ENCODE results near the gene HS1BP3. TPM values are rescaled to one million over a fixed set of nuclear protein-coding genes. Genes with fewer than 3 reads are reported as not detected.

HS1BP3 gene
- total RNA-seq, 1 experiment from 2014 or later: 17.1 TPM

DNA sequence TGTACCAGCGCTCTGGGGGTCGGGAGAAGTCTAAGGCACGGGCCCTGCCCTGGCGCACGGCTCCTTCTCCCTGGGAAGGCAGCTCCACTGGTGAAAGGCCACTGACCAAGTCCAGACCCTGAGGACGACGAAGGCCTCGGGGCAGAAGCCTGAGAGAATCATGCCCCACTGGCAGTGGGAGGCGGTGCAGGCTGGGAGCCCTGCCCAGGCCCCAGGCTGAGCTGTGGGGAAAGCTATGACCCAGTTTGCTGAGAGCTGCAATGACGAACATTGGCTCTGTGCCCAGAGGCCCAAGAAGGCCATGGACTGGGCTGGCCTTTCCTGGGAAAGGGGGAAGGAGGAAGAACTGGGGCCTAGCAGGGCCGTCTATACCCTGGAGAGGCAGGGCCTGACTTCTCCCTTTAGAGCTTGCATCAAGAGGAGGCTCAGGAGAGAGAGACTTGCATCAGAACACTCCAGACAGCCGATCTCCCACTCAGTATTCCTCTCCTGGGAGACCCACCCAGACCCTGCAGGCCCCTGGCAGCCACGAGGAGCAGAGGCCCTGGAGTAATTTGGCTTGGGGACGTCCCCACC, 32.9 kb downstream of the HS1BP3 start (continued):
- TF ChIP-seq, protein P1, sequence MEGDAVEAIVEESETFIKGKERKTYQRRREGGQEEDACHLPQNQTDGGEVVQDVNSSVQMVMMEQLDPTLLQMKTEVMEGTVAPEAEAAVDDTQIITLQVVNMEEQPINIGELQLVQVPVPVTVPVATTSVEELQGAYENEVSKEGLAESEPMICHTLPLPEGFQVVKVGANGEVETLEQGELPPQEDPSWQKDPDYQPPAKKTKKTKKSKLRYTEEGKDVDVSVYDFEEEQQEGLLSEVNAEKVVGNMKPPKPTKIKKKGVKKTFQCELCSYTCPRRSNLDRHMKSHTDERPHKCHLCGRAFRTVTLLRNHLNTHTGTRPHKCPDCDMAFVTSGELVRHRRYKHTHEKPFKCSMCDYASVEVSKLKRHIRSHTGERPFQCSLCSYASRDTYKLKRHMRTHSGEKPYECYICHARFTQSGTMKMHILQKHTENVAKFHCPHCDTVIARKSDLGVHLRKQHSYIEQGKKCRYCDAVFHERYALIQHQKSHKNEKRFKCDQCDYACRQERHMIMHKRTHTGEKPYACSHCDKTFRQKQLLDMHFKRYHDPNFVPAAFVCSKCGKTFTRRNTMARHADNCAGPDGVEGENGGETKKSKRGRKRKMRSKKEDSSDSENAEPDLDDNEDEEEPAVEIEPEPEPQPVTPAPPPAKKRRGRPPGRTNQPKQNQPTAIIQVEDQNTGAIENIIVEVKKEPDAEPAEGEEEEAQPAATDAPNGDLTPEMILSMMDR (IDR thresholded peaks at IDR 0.05 in 2 of 3, conservative IDR thresholded peaks at IDR 0.05 in 1 of 3; ENCODE audit: borderline replicate concordance in 1 of 3, insufficient read depth in 1 of 3, low read depth in 2 of 3, low read length in 2 of 3): peak in 2 of 3 experiments; percentile 46 to 47; a peak in 4 of 6 replicates
- no peak for TF ChIP-seq JUND (IDR thresholded peaks at IDR 0.05)

GRCh38 chr2:20617081-20617575, 33.8 kb downstream of the HS1BP3 start:
- no peaks in the 10 kb centered on the region for H3K36me3 ChIP-seq (ENCODE audit: control insufficient read depth in 1 of 2, insufficient read depth in 2 of 2, low read length in 2 of 2)
- DNase-seq (ENCODE audit: low read depth, low spot score) (no peak), ATAC-seq (no peak)
- H3K79me2 ChIP-seq (ENCODE audit: insufficient read depth, low read length): no peaks in the 10 kb centered on the region
- no peak overlapping the region for H3K4me3 ChIP-seq (replicated peaks in 1 of 2; ENCODE audit: low read depth in 1 of 2, low read length in 2 of 2)
- H4K20me1 ChIP-seq (ENCODE audit: insufficient read depth): no peaks in the 10 kb centered on the region
- ChIA-PET CTCF (interaction anchor here (0.9 to 1.6 kb wide), 6 partner anchors 15 to 228 kb away, joined by 3 to 6 read pairs (median 4); no protein-coding TSS in a partner anchor), POLR2A (interaction anchor here (1.1 to 1.9 kb wide), 3 partner anchors 168 to 178 kb away, joined by 3 to 24 read pairs (median 9); partner anchors contain the start of gene RHOB), RAD21 (ENCODE audit: low non-redundant PET in 1 of 2, low total read pairs in 2 of 2, uncharacterized antibody in 2 of 2, unreplicated experiment in 2 of 2) (interaction anchor here in 1 of 2 experiments (1.3 kb wide), 1 partner anchor 175 kb away, joined by 3 read pairs; no protein-coding TSS in a partner anchor)
- H3K27ac ChIP-seq (ENCODE audit: low read depth, low read length): no peak overlapping the region
- no peaks in the 10 kb centered on the region for H3K9me3 ChIP-seq (ENCODE audit: control insufficient read depth in 1 of 2, insufficient read depth in 1 of 2, low read depth in 1 of 2, low read length in 2 of 2)
- no peak overlapping the region for H2AFZ ChIP-seq (ENCODE audit: low read depth, low read length, poor library complexity, severe bottlenecking)
- no peak overlapping the region for H3K9ac ChIP-seq (ENCODE audit: low read length)
- H3K4me2 ChIP-seq (ENCODE audit: low read length): peak overlapping the region; percentile 53; the same call in 1 of the 2 replicates
- intact Hi-C loops (cut with micrococcal nuclease): no loop called here
- peaks cover 27 to 43% of the 10 kb centered on the region in 2 experiments; a peak in 3 of 4 replicates for H3K4me1 ChIP-seq (ENCODE audit: control insufficient read depth in 1 of 2, insufficient read depth in 2 of 2, low read length in 2 of 2)
- no peaks in the 10 kb centered on the region for H3K9me2 ChIP-seq (ENCODE audit: insufficient read depth)
- H3K27me3 ChIP-seq (ENCODE audit: insufficient read depth, low read length): no peaks in the 10 kb centered on the region
- BruUV-seq (replicated peaks): no TSS peak
- TF ChIP-seq RAD21 (IDR thresholded peaks at IDR 0.05; ENCODE audit: low read depth) (no peak), POLR2A (IDR thresholded peaks at IDR 0.05; ENCODE audit: borderline replicate concordance, extremely low read depth, insufficient read depth, insufficient read length) (no peak), FOSL1 (IDR thresholded peaks at IDR 0.05; ENCODE audit: low read depth) (no peak), JUND (IDR thresholded peaks at IDR 0.05) (no peak), YY1 (IDR thresholded peaks at IDR 0.05; ENCODE audit: extremely low read depth, insufficient replicate concordance, low read depth, low read length) (no peak), POLR2AphosphoS5 (IDR thresholded peaks at IDR 0.05; ENCODE audit: low read depth, low read length) (no peak), ATF3 (IDR thresholded peaks at IDR 0.05) (no peak), REST (IDR thresholded peaks at IDR 0.05; ENCODE audit: low read depth) (no peak), EZH2 (IDR thresholded peaks at IDR 0.05) (no peak), TCF7L2 (IDR thresholded peaks at IDR 0.05; ENCODE audit: borderline replicate concordance, extremely low read depth, insufficient read depth, insufficient read length) (no peak), EZH2phosphoT487 (IDR thresholded peaks at IDR 0.05; ENCODE audit: borderline replicate concordance) (no peak), CBX3 (IDR thresholded peaks at IDR 0.05; ENCODE audit: low read depth) (no peak), MAX (IDR thresholded peaks at IDR 0.05) (no peak)
- TF ChIP-seq, protein P2, sequence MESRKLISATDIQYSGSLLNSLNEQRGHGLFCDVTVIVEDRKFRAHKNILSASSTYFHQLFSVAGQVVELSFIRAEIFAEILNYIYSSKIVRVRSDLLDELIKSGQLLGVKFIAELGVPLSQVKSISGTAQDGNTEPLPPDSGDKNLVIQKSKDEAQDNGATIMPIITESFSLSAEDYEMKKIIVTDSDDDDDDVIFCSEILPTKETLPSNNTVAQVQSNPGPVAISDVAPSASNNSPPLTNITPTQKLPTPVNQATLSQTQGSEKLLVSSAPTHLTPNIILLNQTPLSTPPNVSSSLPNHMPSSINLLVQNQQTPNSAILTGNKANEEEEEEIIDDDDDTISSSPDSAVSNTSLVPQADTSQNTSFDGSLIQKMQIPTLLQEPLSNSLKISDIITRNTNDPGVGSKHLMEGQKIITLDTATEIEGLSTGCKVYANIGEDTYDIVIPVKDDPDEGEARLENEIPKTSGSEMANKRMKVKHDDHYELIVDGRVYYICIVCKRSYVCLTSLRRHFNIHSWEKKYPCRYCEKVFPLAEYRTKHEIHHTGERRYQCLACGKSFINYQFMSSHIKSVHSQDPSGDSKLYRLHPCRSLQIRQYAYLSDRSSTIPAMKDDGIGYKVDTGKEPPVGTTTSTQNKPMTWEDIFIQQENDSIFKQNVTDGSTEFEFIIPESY (IDR thresholded peaks at IDR 0.05; ENCODE audit: extremely low read depth, insufficient replicate concordance, low read length): no peak

Data from HCT116 (cell line).